COLO668 (cell line): ENCODE results near the gene TMPRSS2.
A peak's percentile ranks its signal among the peaks of the same experiment; 100 is the strongest.

Experiments used
- DNase-seq: peaks from one replicate; lab custom pipeline; 2025; ENCODE audit not compliant: unreplicated experiment; lab: John Stamatoyannopoulos, UW

TMPRSS2 gene

DNA sequence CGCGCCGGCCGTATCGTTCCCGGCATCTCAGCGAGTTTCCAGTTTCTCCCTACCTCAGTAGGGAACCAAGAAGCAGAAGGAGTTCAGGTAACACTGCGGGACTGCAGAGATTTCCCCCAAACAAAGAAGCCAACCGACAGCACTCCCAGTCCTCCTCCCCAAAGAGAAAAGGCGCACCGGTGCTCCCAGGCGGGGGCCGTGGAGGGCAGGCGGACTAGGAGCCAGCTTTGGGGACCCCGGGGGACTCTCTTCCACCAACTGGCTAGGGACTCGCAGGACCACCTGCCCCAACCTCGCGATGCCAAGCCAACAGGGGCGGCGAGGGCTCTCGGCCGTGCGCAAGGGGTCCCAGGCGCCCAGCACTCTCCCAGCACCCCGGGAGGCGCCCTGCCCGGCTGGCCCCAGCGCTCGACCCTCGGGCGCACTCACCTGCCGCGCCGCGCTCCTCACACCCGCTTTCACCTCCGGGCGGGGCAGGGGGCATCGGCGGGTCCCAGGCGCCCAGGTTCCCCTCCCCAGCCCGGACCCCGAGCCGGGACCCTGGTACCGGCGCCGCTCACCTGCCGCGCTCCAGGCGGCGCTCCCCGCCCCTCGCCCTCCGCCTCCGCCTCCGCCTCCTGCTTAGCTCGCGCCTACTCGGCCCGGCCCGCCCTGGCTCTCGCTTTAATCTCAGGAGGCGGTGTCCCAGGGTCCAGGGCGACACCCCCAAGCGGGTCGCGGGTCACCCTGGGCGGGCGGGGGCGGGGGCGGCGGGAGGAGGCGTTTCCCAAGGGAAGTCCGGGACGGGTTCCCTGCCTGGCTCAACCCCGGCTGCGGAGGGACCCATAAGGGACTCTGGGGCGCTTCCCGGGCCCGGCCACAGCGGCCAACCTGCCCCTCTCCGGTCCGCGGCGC lies at the start of gene TMPRSS2:
TMPRSS2 (minus strand) TSS at position 638 of the 894 bp plus-strand sequence. CDS start 10,025 bp downstream, outside the sequence.
- peak; percentile 46 for DNase-seq

DNA sequence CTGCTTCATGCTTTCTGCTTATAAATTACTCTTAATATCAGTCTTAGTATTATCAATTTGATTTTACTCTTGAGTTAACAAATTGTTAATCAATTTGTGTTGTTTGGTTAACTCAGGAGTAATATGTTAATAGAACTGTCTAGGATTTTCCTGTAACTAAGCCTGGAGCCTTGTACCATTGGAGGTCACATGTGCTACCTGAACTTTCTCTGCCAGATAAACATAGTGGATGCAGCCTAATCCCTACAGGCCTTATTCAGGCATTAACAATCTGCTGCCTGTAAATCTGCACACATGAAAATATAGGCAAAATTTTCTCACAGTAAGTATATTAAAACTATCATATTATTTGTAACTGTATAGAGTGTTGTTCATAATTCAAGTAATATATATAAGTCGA lies 47.1 kb upstream of the TMPRSS2 start:
- DNase-seq = no peak

DNA sequence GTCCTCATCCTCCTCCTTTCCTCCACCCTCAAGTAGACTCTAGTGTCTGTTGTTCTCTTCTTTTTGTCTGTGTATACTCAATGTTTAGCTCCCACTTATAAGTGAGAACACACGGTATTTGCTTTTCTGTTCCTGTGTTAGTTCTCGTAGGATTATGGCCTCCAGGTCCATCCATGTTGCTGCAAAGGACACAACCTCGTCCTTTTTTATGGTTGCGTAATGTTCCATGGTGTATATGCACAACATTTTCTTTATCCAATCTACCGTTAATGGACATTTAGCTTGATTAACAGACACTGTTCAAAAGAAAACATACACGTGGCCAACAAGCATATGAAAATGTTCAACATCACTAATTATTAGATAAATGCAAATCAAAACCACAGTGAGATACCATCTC lies 44.3 kb upstream of the TMPRSS2 start:
- no peak for DNase-seq

DNA sequence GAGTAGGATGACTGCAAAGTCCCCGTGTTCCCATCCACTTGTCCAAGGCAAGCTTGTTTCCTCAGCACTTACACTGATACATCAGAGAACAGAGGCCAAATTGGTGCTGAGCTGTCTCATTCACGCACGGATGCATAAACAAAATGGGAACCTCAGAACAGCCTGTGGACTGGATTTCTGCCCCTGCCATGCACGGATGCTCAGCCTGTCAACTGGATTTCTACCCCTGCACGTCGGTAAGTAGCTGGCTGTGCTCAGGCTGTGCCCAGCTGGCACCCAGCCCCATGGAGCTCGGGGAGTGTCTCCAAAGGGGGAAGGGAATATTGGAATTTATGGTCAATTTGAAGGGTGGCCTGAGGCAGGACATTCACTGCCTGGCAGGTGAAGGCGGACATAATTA lies 40.8 kb upstream of the TMPRSS2 start:
- no peak for DNase-seq

DNA sequence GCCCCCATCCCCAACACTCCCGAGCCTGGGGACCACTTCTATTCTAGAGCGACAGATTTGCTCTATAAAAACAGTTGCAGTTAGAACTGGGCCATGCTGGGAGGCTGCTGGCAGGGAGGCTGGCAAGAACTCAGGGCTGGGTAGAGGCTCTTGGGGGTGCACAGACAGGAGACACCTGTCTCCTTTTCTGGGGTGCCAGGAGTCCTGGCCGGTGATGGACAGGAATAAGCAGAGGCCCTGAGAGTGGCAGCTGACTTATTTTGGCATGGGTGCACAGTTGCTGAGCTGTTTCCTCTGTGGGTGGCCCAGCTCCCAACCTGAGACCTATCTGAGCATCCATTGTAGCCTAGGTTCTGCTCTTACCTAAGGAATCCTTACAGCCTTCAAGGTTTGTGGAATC lies 39.2 kb upstream of the TMPRSS2 start:
- DNase-seq = no peak

DNA sequence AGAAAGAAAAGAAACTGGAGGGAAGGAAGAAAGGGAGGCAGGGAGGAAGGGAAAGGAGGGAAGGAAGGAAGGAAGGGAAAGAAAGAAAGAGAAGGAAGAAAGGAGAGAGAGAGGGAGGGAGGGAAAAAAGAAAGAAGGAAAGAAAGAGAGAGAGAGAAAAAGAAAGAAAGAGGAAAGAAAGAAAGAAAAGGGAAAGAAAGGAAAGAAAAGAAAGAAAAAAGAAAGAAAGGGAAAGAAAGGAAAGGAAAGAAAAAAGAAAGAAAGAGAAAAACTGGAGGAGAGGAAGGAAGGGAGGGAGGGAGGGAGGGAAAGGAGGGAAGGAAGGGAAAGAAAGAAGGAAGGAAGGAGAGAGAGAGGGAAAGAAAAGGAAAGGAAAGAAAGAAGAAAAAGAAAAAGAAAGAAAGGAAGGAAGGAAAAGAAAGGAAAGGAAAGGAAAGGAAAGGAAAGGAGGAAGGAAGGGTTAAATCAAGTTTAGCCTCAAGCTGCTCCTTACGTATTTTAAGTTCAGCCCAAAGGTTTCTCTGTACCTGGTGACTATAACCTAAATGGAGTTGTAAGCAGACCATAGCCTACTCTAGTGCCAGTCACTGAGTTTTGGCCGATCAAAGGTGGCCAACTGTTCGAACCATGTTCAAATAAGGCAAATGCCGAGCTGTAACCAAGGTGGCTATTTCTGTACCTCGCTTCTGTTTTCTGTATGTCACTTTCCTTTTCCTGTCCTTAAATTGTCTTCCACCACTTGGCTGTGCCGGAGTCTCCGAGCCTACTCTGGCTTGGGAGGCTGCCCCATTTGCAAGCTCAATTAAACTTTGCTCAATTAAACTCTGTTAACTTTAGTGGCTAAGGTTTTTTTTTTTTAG lies 37.8 kb upstream of the TMPRSS2 start:
- no peak for DNase-seq

DNA sequence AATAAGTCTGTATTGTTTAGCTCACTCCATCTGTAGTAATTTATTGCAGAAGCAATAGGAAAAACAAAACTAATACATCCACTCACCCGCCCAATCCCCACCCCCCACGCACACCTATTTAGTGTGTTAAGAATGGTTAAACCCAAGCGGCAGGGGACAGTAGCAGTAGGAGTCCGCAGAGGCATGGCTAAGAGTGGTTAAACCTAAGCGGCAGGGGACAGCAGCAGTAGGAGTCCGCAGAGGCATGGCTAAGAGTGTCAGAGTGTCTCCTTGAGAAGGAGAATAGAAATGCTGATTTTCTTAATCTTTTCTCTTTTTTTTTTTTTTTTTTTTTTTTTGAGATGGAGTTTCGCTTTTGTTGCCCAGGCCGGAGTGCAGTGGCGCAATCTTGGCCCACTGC lies 34.8 kb upstream of the TMPRSS2 start:
- no peak for DNase-seq

DNA sequence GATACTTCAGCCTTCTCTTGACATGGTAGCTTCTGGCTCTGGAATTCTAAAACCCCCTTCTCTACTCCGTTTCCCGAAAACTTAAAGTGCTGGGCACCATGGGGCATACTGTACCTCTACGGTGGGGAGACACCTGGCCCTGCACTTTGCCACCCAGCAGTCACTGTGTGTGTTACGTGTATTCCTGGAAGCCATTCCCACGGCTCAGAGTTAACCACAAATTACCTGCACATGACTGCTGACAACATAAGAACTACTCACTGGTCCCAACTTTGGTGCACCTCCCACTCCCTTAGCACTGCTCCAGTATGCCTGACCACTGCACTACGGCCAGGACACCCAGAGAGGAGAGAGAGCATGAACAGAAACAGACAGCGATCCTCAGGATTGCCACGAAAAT lies 29.4 kb upstream of the TMPRSS2 start:
- no peak for DNase-seq

DNA sequence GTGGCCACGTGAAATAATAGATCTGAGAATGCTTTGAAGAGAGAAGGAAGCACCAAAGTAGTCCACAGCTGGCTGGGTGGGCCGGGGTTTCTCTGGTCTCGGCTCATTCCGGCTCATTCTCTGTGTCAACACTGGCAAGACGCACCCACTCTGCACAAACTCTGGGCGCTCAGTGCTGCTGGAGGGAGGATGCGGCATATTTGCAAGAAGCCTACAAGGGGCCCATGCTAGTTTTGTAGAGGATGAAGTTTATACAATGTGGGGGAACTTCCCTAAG lies 28.8 kb upstream of the TMPRSS2 start:
- no peak for DNase-seq

DNA sequence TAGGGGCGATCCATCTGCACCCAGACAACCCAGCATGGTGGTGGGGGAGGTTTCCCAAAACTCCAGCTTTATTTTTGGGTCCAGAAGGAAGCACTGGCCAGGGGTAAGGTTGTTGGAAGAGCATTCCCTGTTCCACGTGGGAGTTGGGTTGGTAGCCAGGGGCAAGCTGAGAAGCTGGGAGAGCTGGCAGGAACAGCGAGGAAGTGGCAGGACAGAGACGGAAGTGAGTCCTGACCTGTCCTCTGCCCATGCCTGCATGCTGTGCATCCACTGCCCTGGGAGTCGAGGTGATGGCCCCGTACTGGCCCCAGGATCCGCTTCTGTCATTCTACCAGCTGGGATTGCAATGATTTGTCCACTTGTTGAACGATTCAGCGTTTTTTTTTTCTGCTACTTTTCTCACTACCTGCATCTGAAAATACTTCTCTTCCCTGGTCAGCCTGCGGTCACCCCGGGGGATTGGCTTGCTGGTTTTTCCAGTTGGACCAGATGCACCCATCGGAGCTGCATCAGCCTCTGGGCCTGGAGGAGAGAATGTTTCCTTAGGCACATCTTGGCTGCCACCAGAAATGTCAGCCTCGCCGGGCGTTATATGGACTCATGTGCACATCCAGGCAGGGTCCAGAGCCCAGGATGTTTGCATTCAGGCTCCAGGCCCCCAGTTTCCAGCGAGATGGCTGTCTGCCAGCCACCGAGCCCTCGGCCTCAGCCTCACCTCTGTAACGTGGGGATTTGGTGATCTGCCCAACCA lies 28.3 kb upstream of the TMPRSS2 start:
- DNase-seq = no peak

DNA sequence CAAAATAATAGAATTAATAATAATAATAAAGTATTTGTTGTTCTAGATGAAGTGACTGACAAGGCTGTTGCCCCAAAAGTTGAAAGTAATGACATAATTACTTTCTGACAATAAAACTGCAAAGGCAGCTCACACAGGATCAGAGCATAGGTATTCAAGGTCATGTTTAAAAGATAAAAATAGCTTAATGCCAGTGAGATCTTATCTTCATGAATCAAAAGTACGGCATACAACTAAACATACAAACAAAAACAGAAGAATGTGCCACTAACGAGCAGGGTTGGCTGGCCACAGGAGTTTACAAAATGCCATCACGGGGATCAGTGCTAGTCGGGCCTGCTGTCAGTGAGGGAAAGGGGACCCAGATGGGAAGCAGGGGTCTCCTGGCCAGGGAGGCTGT lies 22.4 kb upstream of the TMPRSS2 start:
- DNase-seq = no peak

DNA sequence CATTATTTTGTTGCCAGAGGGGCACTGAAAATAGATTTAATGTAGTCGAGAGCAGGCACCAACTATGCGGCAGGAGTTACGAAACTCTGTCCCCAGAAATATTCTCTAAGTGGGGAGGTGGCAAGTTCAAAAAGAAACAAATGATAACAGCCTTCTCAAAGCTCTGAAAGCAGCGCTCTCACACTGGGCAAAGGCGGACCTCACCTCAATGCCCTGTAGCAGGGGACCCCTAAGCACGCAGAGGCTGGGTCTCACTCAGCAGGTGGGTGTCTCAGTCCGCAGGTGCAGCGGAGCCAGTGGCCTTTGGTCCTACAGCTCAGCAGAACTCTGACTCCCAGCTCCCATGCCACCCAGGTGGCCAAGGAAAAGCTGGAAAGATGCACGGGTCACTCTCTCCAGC lies 21.8 kb upstream of the TMPRSS2 start:
- no peak for DNase-seq

DNA sequence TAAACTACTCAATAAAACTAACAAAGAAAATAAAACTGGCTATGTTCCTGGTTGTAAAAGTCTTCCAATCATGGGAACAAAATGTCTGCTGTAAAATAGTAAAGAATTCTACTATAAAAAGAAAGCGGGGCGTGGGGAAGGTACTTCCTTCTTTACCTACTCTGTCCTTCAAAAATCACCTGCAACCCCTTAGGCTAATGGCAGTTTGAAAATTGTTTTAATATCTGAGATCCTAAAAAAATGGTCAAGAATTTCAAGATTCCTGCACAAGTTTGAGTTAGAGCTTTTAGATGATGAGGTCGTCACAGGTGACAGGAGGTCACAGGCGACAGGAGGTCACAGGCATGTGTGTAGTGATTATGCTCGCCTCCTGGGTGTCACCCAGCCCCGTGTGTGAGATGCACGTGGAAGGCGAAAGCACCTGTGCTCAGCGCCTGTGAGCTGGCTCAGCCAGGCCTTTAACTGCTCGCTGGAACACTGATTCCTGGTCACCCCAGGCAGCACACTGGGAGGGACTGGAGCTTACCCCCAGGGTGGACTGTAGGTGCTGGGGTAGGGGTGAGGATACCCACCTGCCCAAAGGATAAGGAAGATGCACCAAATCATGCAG lies 18.6 kb upstream of the TMPRSS2 start:
- DNase-seq = no peak

DNA sequence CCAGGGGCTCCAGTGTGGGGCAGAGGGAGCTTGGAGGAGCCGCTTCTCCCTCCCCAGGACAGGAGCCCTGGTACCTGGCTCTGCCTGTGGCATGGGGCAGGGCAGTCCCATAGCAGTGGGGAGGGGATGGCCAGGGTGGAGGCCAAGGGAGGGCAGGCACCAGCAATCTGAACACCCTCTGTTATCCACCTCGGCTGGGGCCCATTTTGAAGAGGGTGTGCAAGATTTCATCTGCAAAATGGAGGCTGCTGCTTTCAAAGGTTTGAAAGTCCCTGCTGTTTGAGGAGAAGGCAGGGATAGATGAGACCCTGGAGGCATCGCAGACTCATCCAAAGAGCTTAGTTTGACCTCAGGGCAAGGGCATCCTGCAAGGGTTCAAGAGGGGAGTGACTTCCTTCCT lies 15.2 kb upstream of the TMPRSS2 start:
- DNase-seq = no peak

DNA sequence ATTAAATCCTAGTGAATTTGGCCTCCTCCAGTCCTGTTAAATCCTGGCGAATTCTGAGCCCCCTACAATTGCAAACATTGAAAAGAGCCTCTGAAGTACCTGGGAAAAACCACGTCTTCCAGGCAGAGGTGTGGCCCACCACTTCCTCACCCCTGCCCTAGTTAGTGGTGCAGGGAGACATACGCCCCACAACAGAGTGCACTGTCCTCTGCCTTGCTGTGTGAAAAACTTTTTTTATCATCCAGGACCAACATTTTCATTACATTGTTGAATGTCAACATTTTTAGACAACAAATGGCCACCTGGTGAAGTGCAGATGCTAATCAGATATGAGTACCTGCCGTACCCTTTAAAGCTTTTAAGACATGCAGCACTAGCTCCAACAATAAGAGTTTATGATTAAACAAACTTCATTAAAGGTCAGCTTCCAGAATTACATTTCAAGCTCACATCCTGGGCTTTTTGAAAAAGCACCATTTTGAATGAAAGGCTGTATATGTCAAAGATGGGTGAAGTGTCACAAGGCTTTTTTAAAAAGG lies 13.6 kb upstream of the TMPRSS2 start:
- DNase-seq = no peak

DNA sequence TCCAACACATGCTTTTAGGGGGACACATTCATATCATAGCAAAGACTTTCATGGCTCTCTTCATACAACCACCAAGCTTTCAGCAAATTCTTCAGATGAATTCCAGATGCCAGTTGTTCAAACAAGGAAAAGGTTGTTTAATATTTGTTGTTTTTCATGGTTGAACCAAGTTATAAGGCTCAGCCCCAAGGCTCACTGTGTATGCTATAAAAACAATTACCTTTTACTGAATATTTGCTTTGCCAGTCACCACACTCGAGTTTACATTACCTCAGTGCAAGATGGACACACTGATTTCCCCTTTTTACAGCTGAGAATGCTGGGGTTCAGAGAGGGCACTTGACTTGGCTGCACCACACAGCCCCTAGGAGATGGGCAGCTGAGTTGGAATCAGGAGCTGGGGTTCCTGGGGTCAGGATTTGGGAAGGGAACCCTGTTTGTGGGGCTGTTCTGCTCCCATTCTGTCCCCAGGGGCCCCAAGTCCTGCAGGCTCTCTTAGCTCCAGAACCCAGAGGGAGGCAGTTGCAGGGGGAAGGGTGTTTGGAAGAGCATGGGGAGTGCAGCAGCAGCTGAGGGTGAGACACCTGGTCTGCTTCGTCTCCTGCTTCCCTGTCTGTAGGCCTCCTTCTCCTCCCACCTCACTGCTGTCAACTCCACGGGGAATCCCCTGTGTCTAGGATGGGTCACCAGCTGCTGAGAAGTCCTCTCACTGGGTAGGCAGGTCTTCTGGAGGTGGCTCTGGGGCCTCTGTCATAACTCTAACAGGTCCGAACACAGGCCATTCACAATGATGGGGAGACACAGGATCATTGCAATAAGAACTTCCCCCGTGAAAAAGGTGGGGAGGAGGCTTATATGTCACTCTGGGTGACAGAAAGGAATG lies 12.8 kb upstream of the TMPRSS2 start:
- DNase-seq = peak; percentile 44

DNA sequence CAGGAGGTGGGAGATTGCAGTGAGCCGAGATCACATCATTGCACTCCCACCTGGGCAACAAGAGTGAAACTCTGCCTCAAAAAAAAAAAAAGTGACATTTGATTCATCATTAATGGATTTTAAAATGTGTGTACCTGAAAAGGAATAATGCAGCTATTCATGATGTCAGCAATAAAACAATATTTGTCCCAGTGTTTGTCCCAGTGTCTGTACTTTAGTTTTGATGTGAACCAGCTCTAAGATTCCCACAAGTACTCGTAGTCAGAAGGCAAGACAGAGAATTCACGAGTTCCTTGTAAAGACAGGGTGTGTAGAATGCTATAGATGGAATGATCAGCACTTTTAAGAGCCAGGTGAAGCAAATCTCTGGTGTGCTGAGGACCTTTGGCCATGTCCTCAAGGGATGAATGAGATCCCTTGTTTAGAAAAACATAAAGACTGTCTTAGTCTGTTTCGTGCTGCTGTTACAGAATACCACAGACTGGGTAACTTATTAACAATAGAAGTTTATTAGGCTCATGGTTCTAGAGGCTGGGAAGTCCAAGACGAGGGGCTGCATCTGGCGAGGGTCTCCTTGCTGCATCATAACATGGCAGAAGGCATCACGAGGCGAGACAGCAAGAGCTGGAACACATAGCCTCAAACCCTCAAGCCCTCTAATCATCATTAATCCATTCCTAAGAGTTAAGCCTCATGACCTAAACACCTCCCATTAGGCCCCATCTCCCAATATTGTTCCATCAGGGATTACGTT lies 12.0 kb upstream of the TMPRSS2 start:
- DNase-seq = no peak

DNA sequence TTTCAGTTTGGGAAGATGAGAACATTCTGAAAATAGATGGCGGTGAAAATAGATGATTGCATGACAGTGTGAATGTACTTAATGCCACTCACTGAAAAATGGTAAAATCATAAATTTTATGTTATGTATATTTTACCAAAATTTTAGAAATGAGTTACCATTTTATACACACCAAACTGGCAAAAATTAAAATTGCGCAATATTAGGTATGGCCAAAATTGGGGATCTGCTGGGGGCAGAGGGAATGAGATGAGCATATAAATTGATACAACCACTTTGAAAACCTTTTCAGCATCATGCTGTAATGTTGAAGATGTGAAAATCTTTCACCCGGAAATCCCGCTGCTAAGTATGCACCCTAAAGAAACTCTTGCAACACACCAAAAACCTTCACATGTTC lies 10.8 kb upstream of the TMPRSS2 start:
- no peak for DNase-seq

DNA sequence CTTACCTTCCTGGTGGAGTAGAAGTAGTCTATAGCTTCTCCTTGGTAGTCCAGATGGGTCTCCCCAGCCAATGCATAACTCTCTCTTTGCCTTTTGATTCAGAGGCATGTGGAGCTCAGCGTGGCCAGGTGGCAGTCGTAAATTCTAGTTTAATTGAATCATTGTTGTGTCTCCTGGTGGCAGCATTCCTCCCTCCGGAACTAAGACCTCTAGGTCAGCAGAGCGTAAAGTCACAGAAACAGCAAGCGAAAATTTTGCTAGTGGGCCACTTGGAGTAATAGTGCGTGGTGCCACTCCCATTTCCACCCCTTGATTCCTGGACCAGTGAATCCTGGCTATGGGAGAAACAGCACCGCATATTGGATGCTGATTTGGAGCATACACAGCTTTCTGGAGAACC lies 3.9 kb upstream of the TMPRSS2 start:
- peak; percentile 25 for DNase-seq
